Endothelial cell of umbilical vein (primary cell): ENCODE data around the gene IGFBP1. TPM values are rescaled to one million over a fixed set of nuclear protein-coding genes. Genes with fewer than 3 reads are reported as not detected.

ENCODE experiments used
- BruUV-seq: library from RNA; stranded (reverse); fragments of 400-500 nt; replicated peaks from 2 replicates; lab custom pipeline; 2021; lab: Mats Ljungman, UMichigan
- CTCF ChIA-PET: fragments of 300-600, 350-600 bp; sonication (Branson Sonifier 250); formaldehyde crosslinking; loops from one replicate; lab custom pipeline; 2021; ENCODE audit warnings: antibody characterized with exemption, inconsistent platforms; lab: Charles Lee
- POLR2A ChIA-PET: fragments of 300-600, 350-600 bp; sonication (Branson Sonifier 250); formaldehyde crosslinking; loops from one replicate; lab custom pipeline; 2021; ENCODE audit warnings: antibody characterized with exemption, inconsistent platforms; lab: Charles Lee
- DNase-seq: peaks from one replicate; pipeline ENCODE4 v3.0.0-alpha.2; 2011; ENCODE audit warnings: low read depth, low spot score
- FAIRE-seq: peaks from 2 replicates; lab custom pipeline; 2011; peaks lifted over from hg19 to GRCh38; lab: Jason Lieb, UNC
- H2AFZ ChIP-seq: 2 replicates; pipeline ENCODE4 v1.6.0; 2012; ENCODE audit warnings: low read depth, low read length, control low read depth, inconsistent platforms
- H3K27ac ChIP-seq: 2 replicates; pipeline ENCODE4 v1.5.1; 2011; ENCODE audit warnings: low read depth, mild to moderate bottlenecking, control low read depth, low read length, moderate library complexity; ENCODE audit not compliant: insufficient read depth
- H3K27me3 ChIP-seq, 2 experiments: 2 replicates each; pipeline versions ENCODE4 v1.6.0 to v1.6.1; 2011; ENCODE audit warnings: low read length in 2 of 2, mixed read lengths in 1 of 2; ENCODE audit not compliant: control insufficient read depth in 2 of 2, insufficient read depth in 2 of 2
- H3K36me3 ChIP-seq, 2 experiments: 2 replicates in 1 of 2; 3 replicates in 1 of 2; pipeline ENCODE4 v1.5.1; 2011; ENCODE audit warnings: low read length in 2 of 2, mild to moderate bottlenecking in 1 of 2, moderate library complexity in 1 of 2; ENCODE audit not compliant: control insufficient read depth in 2 of 2, insufficient read depth in 2 of 2; ENCODE audit errors: extremely low read depth in 1 of 2
- H3K4me1 ChIP-seq: 3 replicates; pipeline ENCODE4 v1.5.1; 2011; ENCODE audit warnings: mild to moderate bottlenecking, low read length; ENCODE audit not compliant: control insufficient read depth, insufficient read depth; ENCODE audit errors: extremely low read depth
- H3K4me2 ChIP-seq: 2 replicates; pipeline ENCODE4 v1.6.1; 2011; ENCODE audit warnings: low read length, control low read depth, mixed read lengths; ENCODE audit not compliant: insufficient read depth
- H3K4me3 ChIP-seq, 3 experiments: fragments of 200-600 bp in 1 of 3; sonication (generic), shearing (Covaris generic) in 1 of 3; replicated peaks in 1 of 3; 2 replicates each; pipeline ENCODE4 v1.5.1; 2011 to 2016; ENCODE audit warnings: control low read depth in 3 of 3, low read length in 3 of 3, mild to moderate bottlenecking in 2 of 3, inconsistent platforms in 1 of 3, low read depth in 1 of 3, moderate library complexity in 1 of 3; ENCODE audit not compliant: insufficient read depth in 1 of 3
- H3K79me2 ChIP-seq: 2 replicates; pipeline ENCODE4 v1.6.0; 2012; ENCODE audit warnings: low read length, inconsistent platforms; ENCODE audit not compliant: control insufficient read depth, insufficient read depth
- H3K9ac ChIP-seq: replicated peaks from 2 replicates; pipeline ENCODE3; 2011; ENCODE audit warnings: low read length, control low read depth; ENCODE audit not compliant: insufficient read depth; ENCODE audit errors: extremely low read depth
- H3K9me1 ChIP-seq: replicated peaks from 3 replicates; pipeline ENCODE4 v1.6.0; 2011; ENCODE audit warnings: mild to moderate bottlenecking, low read length; ENCODE audit not compliant: control insufficient read depth, insufficient read depth; ENCODE audit errors: extremely low read depth
- H3K9me3 ChIP-seq: replicated peaks from 2 replicates; pipeline ENCODE4 v1.5.1; 2012; ENCODE audit warnings: low read length, inconsistent platforms; ENCODE audit not compliant: control insufficient read depth, insufficient read depth
- H4K20me1 ChIP-seq: replicated peaks from 2 replicates; pipeline ENCODE3; 2011; ENCODE audit warnings: mild to moderate bottlenecking, low read length; ENCODE audit not compliant: control insufficient read depth, insufficient read depth; ENCODE audit errors: extremely low read depth
- EZH2 ChIP-seq: IDR thresholded peaks from 2 replicates; pipeline ENCODE4 v1.6.1; 2012; ENCODE audit warnings: borderline replicate concordance, low read depth, mild to moderate bottlenecking, moderate library complexity, low read length, inconsistent platforms; ENCODE audit not compliant: severe bottlenecking
- FOS ChIP-seq: IDR thresholded peaks from 2 replicates; pipeline ENCODE4 v1.6.1; 2011; ENCODE audit warnings: mild to moderate bottlenecking, low read length, moderate library complexity, borderline replicate concordance; ENCODE audit not compliant: insufficient read depth
- GATA2 ChIP-seq: IDR thresholded peaks from 2 replicates; pipeline ENCODE4 v1.7.0; 2011; ENCODE audit warnings: low read depth, mild to moderate bottlenecking, moderate library complexity, mixed read lengths, low read length; ENCODE audit not compliant: insufficient read length, insufficient read depth
- JUN ChIP-seq: IDR thresholded peaks from 2 replicates; pipeline ENCODE4 v1.6.1; 2011; ENCODE audit warnings: borderline replicate concordance, low read depth; ENCODE audit not compliant: insufficient read length, insufficient read depth
- MAX ChIP-seq: IDR thresholded peaks from 2 replicates; pipeline ENCODE4 v1.6.1; 2011; ENCODE audit not compliant: insufficient read depth, insufficient read length
- MYC ChIP-seq: IDR thresholded peaks from one replicate; pipeline ENCODE4 v1.6.1; 2011; ENCODE audit warnings: mild to moderate bottlenecking, low read depth, low read length
- POLR2A ChIP-seq: IDR thresholded peaks from 2 replicates; pipeline ENCODE4 v1.6.1; 2012; ENCODE audit warnings: low read depth, mild to moderate bottlenecking, control low read depth, low read length
- POLR2AphosphoS5 ChIP-seq: IDR thresholded peaks from 2 replicates; pipeline ENCODE4 v1.6.1; 2012; ENCODE audit warnings: low read depth, mild to moderate bottlenecking, control low read depth, low read length, moderate library complexity; ENCODE audit not compliant: insufficient read depth
- dilution Hi-C: fragments of 300-500 bp; cut with MboI; formaldehyde crosslinking; loops from one replicate; pipeline ENCODE4 v1.15.0; 2019; ENCODE audit warnings: low sequenced_read_pairs; ENCODE audit not compliant: extremely low pct_ligation_motif_present
- intact Hi-C: fragments of 100-400 bp; cut with micrococcal nuclease; formaldehyde crosslinking; loops from one replicate; pipeline ENCODE4 v1.10.0; 2022
- polyA plus RNA-seq, 4 experiments: library from polyadenylated mRNA; depleted of rRNA in 3 of 4; stranded (reverse) in 3 of 4; unstranded in 1 of 4; fragments of >200 nt; gene quantifications; 2 replicates each; pipeline versions ENCODE4 v1.2.1 to v1.2.3, GENCODE V29; 2011 to 2012; ENCODE audit warnings: missing spikeins in 1 of 4
- total RNA-seq: library from RNA; stranded (reverse); gene quantifications from 2 replicates; pipeline ENCODE4 v1.2.3, GENCODE V29; 2021
- TF ChIP-seq, protein P1 (sequence below), 2 donors: IDR thresholded peaks; 1 replicate in 1 of 2; 2 replicates in 1 of 2; pipeline ENCODE4 v1.5.1; 2011; ENCODE audit warnings: low read length in 2 of 2, mild to moderate bottlenecking in 2 of 2, moderate library complexity in 2 of 2, control low read depth in 1 of 2, inconsistent platforms in 1 of 2, low read depth in 1 of 2; ENCODE audit not compliant: insufficient read depth in 1 of 2; ENCODE audit errors: extremely low read depth in 1 of 2

The IGFBP1 gene
- total and polyA plus RNA-seq, 2 donors (not counting 3 experiments of a cell fraction or from before 2014, with no cell fraction given): 0.57 to 4.0 TPM

- H3K9ac ChIP-seq: no peak within 1 kb of the TSS
- H3K36me3 ChIP-seq: no peaks in the 10 kb centered on the region
- ChIA-PET POLR2A (no interaction called here), CTCF (interaction anchor here (1.8 kb wide), 1 partner anchor 18 kb away, joined by 9 read pairs; no protein-coding TSS in a partner anchor)
- H2AFZ ChIP-seq: no peak within 1 kb of the TSS
- BruUV-seq: no TSS peak
- TF ChIP-seq, protein P1, sequence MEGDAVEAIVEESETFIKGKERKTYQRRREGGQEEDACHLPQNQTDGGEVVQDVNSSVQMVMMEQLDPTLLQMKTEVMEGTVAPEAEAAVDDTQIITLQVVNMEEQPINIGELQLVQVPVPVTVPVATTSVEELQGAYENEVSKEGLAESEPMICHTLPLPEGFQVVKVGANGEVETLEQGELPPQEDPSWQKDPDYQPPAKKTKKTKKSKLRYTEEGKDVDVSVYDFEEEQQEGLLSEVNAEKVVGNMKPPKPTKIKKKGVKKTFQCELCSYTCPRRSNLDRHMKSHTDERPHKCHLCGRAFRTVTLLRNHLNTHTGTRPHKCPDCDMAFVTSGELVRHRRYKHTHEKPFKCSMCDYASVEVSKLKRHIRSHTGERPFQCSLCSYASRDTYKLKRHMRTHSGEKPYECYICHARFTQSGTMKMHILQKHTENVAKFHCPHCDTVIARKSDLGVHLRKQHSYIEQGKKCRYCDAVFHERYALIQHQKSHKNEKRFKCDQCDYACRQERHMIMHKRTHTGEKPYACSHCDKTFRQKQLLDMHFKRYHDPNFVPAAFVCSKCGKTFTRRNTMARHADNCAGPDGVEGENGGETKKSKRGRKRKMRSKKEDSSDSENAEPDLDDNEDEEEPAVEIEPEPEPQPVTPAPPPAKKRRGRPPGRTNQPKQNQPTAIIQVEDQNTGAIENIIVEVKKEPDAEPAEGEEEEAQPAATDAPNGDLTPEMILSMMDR (IDR thresholded peaks at IDR 0.05; ENCODE audit: extremely low read depth in 1 of 2, insufficient read depth in 1 of 2, low read depth in 1 of 2, low read length in 2 of 2): no peak
- TF ChIP-seq JUN (no peak), FOS (no peak), MAX (no peak)
- H3K27ac ChIP-seq: no peak within 1 kb of the TSS
- H3K79me2 ChIP-seq: no peaks in the 10 kb centered on the region
- H4K20me1 ChIP-seq: no peaks in the 10 kb centered on the region
- no peak for DNase-seq
- H3K27me3 ChIP-seq: no peaks in the 10 kb centered on the region
- no peaks in the 10 kb centered on the region for H3K9me3 ChIP-seq
- no peak within 1 kb of the TSS for H3K4me3 ChIP-seq
- no peak within 1 kb of the TSS for H3K4me2 ChIP-seq
- no peak for FAIRE-seq
- intact Hi-C loops: no loop called here
- no peaks in the 10 kb centered on the region for H3K9me1 ChIP-seq
- H3K4me1 ChIP-seq: peaks cover 15% of the 10 kb centered on the region
- dilution Hi-C loops: no loop called here
Measured at GRCh38 chr7:45873035-45873354, 15.3 kb upstream of the IGFBP1 start, which contains the start of gene CCDC201. Gene CCDC201 (minus strand): TSS chr7:45873082. CDS start chr7:45873007, 75 bp downstream.

DNA sequence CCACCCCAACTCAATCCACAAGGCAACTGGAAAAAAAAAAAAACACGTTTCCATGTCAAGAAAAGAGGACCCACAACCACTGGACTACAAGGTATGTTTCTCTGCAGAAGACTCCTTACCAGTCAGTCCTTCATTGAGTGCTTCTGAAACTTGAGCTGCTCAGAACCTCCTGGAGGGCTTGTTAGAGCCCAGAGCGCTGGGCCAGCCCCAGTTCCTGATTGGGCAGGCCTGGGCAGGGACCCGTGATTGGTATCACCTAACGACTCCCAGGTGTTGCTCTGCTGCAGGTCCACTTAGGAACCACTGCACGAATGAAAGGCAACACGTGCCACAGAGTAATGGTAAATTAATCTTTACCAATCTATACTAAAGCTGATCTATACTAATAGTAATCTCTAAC, 14.9 kb upstream of the IGFBP1 start:
- H3K9me1 ChIP-seq: no peaks in the 10 kb centered on the region

More for the DNA sequence above, 14.9 kb upstream of the IGFBP1 start:
- ChIA-PET POLR2A (no interaction called here), CTCF (interaction anchor here (0.7 to 1.6 kb wide), 3 partner anchors 16 to 49 kb away, joined by 3 to 4 read pairs (median 4); no protein-coding TSS in a partner anchor)
- Histone ChIP-seq H3K27ac (no peak overlapping the region), H3K27me3 (no peaks in the 10 kb centered on the region), H3K79me2 (no peaks in the 10 kb centered on the region), H3K9ac (no peak overlapping the region), H3K4me2 (no peak overlapping the region), H3K9me3 (no peaks in the 10 kb centered on the region), H3K4me3 (no peak overlapping the region), H4K20me1 (no peaks in the 10 kb centered on the region), H3K4me1 (peaks cover 15% of the 10 kb centered on the region), H3K36me3 (no peaks in the 10 kb centered on the region), H2AFZ (no peak overlapping the region)
- no TSS peak for BruUV-seq
- FAIRE-seq (no peak), DNase-seq (no peak)
- dilution Hi-C loops (no loop called here), intact Hi-C loops (no loop called here)
- TF ChIP-seq FOS (no peak), MYC (no peak), MAX (no peak), JUN (no peak), EZH2 (no peak), GATA2 (no peak), POLR2AphosphoS5 (no peak), POLR2A (no peak)
- TF ChIP-seq, protein P1 (IDR thresholded peaks at IDR 0.05; ENCODE audit: extremely low read depth in 1 of 2, insufficient read depth in 1 of 2, low read depth in 1 of 2, low read length in 2 of 2): no peak
